ENCODE data around the gene PPCS.

The PPCS gene

GRCh38 chr1:42456010-42456753 is at the start of gene PPCS, which contains the start of gene ZMYND12:
PPCS (plus strand) TSS chr1:42456543; CDS start chr1:42456566, 23 bp downstream.
ZMYND12 (minus strand) TSS chr1:42456022; CDS start chr1:42455997, 25 bp downstream.
- DNase-seq (ENCODE audit: low spot score) = peak; percentile 82

DNA sequence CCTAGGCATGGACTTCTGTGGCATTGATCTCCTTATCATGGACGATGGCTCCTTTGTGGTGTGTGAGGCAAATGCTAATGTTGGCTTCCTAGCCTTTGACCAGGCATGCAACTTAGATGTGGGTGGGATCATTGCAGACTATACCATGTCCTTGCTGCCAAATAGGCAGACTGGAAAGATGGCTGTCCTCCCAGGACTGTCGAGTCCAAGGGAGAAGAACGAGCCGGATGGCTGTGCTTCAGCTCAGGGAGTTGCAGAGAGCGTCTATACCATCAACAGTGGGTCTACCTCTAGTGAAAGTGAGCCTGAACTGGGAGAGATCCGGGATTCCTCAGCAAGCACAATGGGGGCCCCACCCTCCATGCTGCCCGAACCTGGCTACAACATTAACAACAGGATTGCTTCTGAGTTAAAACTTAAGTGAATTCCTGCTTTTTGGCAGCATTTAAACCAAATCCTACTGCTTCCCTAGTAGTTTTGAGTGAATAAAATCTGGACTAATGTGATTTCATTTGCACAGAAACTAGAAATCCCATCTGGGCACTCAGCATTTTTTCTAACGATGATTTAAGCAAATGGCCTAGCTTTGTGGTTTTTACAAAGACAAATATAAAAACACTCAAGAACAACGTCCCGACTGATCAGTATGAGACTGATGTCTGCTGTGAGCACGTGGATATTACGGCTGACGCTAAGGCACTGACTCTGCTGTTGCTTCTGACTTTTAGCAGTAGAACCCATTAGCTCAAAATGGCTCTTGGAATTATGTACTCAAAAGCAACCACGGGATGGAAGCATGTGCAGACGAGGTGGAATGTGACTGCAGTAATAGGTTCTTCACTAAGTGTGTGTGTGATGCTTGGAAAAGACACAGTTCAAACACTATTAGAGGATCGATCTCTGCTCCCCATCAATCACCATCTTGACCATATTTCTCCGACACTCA is 41.5 kb upstream of the PPCS start:
- no peak for DNase-seq (ENCODE audit: low spot score)

- no peak for DNase-seq (ENCODE audit: low spot score)
Observed at GRCh38 chr1:42417166-42417565, 39.2 kb upstream of the PPCS start.

- DNase-seq (ENCODE audit: low spot score) = peak; percentile 49
Observed at GRCh38 chr1:42418516-42418915, 37.8 kb upstream of the PPCS start.

GRCh38 chr1:42419126-42419821 is 37.1 kb upstream of the PPCS start:
- no peak for DNase-seq (ENCODE audit: low spot score)

DNA sequence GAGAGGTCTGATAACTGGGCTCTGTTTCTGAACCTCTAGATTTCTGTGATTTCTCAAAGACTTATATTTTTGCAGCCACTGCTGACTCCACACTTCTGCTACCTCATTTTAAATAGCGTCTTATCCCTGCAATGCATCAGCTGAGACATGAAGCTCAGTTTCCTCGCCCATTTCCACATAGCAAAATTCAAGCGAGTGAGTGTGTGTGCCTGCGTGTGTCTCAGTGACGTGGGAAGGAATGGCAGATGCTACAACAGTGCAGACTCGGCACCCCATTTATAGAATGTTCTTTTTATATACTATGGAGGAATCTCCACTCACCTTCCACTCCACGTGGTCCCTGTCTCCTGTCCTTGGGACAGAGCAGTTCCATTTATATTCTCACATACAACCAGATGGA is 36.2 kb upstream of the PPCS start:
- peak; percentile 66 for DNase-seq (ENCODE audit: low spot score)

DNA sequence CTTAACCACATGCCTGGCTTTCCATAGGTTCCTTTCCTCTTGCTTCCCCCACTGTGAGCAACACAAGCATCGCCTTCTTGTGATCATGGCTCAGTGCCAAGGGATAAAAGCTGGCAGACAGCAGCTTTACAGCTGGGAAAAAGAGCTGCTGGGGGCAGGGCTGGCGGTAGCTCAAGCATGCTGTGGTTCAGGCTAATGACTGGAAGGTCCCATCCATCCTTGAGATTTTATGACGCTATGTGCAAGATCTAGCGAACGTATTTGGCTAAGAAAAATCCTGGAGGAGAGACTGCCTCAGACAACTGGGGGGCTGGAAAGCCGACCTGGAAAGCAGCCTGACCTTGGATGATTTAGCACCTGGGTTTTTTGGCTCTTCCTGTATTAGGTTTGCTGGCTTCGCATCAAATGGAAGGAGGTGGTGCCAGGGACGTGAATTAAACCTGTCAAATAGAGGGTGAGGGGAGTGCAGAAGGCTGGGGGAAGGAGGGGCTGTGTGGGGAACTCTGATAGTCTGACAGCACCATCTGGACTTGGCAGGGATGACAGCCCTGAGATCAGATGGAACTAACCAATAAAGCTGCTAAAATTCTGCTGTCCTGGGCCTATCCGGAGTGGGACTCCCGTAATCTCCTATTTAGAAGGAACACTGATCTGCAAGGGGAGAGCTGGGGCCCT is 35.3 kb upstream of the PPCS start:
- DNase-seq (ENCODE audit: low spot score) = peak; percentile 55

DNA sequence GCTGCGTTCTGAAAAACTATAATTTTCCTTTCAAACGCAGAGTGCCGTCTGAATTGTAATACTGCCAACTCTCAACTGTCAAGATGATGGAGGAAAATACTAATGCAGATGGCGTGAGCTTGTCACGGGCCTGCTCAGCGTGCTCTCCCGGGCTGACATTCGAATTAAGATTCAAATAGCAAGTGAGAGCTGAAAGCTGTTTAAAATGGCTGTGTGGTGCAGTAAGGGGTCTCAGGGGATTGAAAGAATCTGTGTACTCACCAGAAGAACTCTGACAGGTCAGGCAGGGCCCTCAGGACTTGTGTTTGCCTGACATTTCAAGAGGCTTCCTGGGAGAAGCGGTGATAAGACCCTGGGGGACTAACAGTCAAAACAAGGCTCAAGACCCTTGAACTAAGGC is 33.6 kb upstream of the PPCS start:
- DNase-seq (ENCODE audit: low spot score) = peak; percentile 69

DNA sequence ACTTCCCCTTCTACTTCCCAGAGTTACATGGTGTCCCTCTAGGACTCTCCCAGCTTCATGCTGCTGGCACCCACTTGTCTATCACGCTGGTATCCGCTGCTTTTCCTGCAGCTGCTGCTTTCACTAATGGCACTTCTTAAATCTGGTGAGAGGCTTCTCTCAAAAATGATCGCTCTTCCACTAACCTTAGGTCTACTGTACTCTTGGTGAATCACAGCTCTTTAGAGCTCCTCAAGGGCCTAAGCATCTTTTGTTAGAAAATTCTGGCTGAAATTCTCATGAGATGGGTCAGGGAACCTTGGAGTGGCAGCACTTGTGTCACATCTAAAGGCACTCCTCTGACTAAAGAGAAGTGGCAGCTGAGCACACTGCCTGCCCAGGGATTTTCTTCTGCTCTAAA is 32.7 kb upstream of the PPCS start:
- DNase-seq (ENCODE audit: low spot score) = no peak

DNA sequence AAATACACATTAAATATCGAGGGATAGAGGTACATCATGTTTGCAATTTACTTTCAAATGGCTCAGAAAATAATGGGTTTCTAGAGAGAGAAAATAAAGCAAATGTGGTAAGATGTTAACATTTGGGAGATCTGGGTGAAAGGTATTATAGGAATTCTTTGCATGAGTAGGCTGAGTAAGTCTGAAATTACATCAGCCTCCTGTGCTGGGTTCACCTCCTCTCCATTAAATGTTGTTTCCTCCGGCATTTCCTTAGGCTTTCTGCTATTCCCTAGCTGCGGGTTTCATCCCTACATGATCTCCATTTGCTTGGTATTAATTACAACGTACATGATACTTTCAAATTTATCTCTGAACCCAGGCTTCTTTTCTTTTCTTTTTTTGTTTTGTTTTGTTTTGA is 32.1 kb upstream of the PPCS start:
- DNase-seq (ENCODE audit: low spot score) = no peak

DNA sequence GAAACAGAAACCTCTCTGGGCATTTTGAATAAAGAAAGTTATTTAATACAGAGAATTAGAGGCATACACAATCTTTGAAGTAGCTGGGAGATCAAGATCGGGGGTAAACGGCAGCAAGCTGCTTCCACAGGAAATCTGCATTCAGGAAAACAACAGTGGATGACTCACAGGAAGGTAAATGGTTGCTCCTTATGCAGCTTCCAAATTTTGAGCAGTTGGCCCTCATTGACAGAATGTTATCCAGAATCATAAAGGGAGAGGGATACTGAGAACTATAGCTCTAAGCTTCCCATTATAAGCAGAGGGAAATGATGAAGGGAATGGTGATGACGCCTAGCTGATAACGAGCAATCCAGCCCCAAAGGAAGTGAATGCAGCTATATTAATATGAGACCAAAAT is 29.1 kb upstream of the PPCS start:
- DNase-seq (ENCODE audit: low spot score) = no peak

DNA sequence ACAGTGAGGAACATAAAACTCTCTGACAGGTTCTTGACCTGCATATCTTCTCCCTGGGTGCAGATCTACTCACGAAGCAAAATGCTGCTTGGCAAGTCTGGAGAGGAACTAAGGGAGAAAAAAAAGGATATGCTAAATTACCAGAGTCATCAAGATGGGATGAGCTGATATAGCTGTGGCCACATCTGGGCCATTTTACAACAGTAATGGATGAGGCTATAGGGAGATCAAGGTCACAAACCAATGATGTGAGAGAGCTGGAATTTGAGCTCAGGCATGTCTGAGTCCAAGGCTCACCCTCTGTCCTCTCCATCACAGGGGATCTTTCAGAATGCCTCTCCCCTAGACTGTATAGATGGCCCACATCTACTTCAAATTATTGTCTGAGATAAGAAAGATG is 26.7 kb upstream of the PPCS start:
- no peak for DNase-seq (ENCODE audit: low spot score)

- no peak for DNase-seq (ENCODE audit: low spot score)
Observed at GRCh38 chr1:42430286-42431135, 25.8 kb upstream of the PPCS start.

DNA sequence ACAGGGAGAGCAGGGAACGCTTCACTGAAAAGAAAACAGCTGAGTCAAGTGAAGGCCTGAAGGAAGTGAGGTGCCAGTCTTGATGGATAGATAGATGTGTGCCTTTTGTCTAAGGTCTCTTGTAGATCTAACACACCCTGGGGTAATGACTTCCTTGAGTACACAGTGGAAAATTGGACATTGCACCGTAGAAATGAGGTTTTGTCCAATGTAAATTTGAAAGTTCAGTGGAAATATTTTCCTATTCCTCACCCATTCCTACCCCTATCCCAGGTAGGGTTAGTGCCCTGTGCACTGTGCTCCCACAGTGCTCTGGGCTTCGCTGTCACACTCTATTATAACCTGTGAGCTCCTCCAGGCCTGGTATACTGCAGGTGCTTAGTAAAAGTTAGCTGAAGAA is 24.8 kb upstream of the PPCS start:
- no peak for DNase-seq (ENCODE audit: low spot score)

GRCh38 chr1:42432714-42433113 is 23.6 kb upstream of the PPCS start:
- no peak for DNase-seq (ENCODE audit: low spot score)

DNA sequence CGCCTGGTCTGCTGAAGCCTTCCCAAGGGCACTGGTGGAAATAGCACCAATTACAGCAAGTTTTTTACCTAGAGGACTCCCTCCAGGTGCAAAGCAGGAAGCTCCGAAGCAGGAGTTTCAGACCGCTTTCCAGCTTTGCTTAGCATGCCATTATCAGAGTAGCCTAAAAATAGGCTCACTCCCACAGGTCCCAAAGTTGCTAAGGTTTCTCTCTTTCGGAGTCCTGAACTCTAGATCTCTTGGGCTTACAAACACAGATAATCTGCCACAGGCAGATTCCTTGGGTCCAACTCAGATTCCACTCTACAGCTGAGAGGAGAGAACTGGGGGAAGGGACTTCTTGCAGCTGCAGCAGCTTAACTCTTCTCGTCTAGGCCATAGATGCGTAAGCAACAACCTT is 23.0 kb upstream of the PPCS start:
- DNase-seq (ENCODE audit: low spot score) = no peak

GRCh38 chr1:42434340-42434739 is 22.0 kb upstream of the PPCS start:
- DNase-seq (ENCODE audit: low spot score) = no peak

GRCh38 chr1:42439940-42440339 is 16.4 kb upstream of the PPCS start:
- no peak for DNase-seq (ENCODE audit: low spot score)

DNA sequence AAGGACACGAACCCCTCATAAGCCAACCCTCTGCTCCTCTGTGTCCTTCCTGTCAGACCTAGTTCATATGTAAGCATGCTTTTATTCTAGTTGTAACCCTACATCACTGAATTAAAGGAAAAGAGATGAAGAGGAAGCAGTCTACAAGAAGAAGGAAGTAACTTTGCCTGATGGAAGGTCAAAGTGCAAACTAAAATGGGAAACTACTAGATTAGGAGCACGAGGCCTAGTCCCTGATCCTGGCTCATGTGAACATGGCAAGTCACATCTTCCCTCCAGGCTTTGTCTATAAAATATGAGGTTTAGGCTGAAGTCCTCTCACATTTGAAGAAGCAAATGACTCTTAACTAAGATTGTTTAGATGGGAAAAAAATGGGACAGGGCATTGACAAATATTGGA is 13.7 kb upstream of the PPCS start:
- DNase-seq (ENCODE audit: low spot score) = no peak

GRCh38 chr1:42449256-42449655 is 7.1 kb upstream of the PPCS start:
- DNase-seq (ENCODE audit: low spot score) = no peak

DNA sequence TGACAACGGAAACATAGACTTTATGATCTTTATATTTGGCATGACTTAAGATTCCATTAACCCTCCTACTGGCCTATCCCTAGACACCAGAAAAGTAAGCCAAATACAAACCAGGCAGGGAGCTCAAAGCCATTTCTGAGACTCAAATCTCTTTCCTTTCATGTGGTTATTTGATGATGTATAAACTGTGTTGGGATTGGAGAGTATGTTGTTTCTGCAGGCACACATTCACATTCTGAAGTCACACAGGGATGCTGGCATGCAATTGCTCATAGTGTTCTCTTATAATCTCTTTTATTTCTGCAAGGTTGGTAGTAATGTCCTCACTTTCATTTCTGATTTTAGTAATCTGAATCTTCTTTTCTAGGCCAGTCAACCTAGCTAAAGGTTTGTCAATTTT is 6.3 kb upstream of the PPCS start:
- DNase-seq (ENCODE audit: low spot score) = no peak
